ENCODE results near the gene SHISA2. TPM values are rescaled to one million over a fixed set of nuclear protein-coding genes. Genes with fewer than 3 reads are reported as not detected.

Gene SHISA2
- total RNA-seq, 1 experiment from 2014 or later: 20.5 TPM

- TF ChIP-seq PRDM15 (CRISPR knock-in tag; IDR thresholded peaks at IDR 0.05) (no peak), ZNF232 (CRISPR knock-in tag; IDR thresholded peaks at IDR 0.05) (no peak)
- TF ChIP-seq, protein P1, sequence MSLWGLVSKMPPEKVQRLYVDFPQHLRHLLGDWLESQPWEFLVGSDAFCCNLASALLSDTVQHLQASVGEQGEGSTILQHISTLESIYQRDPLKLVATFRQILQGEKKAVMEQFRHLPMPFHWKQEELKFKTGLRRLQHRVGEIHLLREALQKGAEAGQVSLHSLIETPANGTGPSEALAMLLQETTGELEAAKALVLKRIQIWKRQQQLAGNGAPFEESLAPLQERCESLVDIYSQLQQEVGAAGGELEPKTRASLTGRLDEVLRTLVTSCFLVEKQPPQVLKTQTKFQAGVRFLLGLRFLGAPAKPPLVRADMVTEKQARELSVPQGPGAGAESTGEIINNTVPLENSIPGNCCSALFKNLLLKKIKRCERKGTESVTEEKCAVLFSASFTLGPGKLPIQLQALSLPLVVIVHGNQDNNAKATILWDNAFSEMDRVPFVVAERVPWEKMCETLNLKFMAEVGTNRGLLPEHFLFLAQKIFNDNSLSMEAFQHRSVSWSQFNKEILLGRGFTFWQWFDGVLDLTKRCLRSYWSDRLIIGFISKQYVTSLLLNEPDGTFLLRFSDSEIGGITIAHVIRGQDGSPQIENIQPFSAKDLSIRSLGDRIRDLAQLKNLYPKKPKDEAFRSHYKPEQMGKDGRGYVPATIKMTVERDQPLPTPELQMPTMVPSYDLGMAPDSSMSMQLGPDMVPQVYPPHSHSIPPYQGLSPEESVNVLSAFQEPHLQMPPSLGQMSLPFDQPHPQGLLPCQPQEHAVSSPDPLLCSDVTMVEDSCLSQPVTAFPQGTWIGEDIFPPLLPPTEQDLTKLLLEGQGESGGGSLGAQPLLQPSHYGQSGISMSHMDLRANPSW (CRISPR knock-in tag; conservative IDR thresholded peaks at IDR 0.05; ENCODE audit: low read depth): no peak
Observed at GRCh38 chr13:26042785-26043184, 9.0 kb downstream of the SHISA2 start (continued).

GRCh38 chr13:26041444-26041843 lies 10.4 kb downstream of the SHISA2 start:
- CTCF ChIA-PET: no interaction called here
- POLR2A ChIA-PET: no interaction called here
- TF ChIP-seq, protein P2, sequence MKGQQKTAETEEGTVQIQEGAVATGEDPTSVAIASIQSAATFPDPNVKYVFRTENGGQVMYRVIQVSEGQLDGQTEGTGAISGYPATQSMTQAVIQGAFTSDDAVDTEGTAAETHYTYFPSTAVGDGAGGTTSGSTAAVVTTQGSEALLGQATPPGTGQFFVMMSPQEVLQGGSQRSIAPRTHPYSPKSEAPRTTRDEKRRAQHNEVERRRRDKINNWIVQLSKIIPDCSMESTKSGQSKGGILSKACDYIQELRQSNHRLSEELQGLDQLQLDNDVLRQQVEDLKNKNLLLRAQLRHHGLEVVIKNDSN (CRISPR knock-in tag; IDR thresholded peaks at IDR 0.05): no peak
- no peak for TF ChIP-seq ATF2 (CRISPR knock-in tag; IDR thresholded peaks at IDR 0.05; ENCODE audit: borderline replicate concordance, low read depth)
- no peak for TF ChIP-seq SMAD3 (CRISPR knock-in tag; IDR thresholded peaks at IDR 0.05; ENCODE audit: borderline replicate concordance)
- Mint-ChIP-seq H3K27me3 (ENCODE audit: low read depth) (no peaks in the 10 kb centered on the region), H3K4me1 (0 out of 2 replicates have a peak, but pooled peaks cover 4% of the 10 kb centered on the region), H3K9me3 (peaks cover 2% of the 10 kb centered on the region; the same call in 1 of the 2 replicates), H3K4me3 (no peak overlapping the region), H3K36me3 (peaks cover 13% of the 10 kb centered on the region), H3K27ac (no peak overlapping the region)
- ATAC-seq (no peak), DNase-seq (ENCODE audit: low spot score) (no peak)

DNA sequence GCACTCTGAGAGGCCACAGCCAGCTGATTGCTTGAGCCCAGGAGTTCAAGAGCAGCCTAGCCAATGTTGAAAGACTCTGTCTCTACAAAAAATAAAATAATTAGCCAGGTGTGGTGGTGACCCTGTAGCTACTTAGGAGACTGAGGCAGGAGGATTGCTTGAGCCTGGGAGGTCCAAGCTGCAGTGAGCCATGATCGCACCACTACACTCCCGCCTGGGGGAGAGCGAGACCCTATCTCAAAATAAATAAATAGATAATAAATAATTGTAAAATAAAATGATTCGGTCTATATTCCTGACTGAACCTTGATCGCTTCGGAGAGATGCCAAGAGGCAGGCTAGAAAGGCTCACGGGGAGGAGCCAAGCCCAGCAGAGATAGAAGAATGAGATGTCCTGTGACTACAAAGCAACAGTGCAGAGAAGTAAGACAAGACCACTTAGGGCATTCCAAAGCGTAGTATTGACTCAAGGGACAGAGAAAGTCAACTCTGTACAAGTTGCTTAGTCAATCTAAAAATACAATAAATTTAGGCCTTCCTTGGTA lies 12.8 kb downstream of the SHISA2 start:
- DNase-seq (ENCODE audit: low spot score) (no peak), ATAC-seq (no peak)
- POLR2A ChIA-PET: no interaction called here
- Mint-ChIP-seq H3K4me3 (no peak overlapping the region), H3K4me1 (0 out of 2 replicates have a peak, but pooled peaks cover 4% of the 10 kb centered on the region), H3K27ac (no peak overlapping the region), H3K9me3 (peaks cover 7% of the 10 kb centered on the region), H3K27me3 (ENCODE audit: low read depth) (no peaks in the 10 kb centered on the region), H3K36me3 (peaks cover 7% of the 10 kb centered on the region)
- TF ChIP-seq, protein P3, sequence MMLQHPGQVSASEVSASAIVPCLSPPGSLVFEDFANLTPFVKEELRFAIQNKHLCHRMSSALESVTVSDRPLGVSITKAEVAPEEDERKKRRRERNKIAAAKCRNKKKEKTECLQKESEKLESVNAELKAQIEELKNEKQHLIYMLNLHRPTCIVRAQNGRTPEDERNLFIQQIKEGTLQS (CRISPR knock-in tag; conservative IDR thresholded peaks at IDR 0.05): no peak
- TF ChIP-seq, protein P4, sequence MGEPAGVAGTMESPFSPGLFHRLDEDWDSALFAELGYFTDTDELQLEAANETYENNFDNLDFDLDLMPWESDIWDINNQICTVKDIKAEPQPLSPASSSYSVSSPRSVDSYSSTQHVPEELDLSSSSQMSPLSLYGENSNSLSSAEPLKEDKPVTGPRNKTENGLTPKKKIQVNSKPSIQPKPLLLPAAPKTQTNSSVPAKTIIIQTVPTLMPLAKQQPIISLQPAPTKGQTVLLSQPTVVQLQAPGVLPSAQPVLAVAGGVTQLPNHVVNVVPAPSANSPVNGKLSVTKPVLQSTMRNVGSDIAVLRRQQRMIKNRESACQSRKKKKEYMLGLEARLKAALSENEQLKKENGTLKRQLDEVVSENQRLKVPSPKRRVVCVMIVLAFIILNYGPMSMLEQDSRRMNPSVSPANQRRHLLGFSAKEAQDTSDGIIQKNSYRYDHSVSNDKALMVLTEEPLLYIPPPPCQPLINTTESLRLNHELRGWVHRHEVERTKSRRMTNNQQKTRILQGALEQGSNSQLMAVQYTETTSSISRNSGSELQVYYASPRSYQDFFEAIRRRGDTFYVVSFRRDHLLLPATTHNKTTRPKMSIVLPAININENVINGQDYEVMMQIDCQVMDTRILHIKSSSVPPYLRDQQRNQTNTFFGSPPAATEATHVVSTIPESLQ (CRISPR knock-in tag; IDR thresholded peaks at IDR 0.05): no peak
- TF ChIP-seq CBFB (CRISPR knock-in tag; IDR thresholded peaks at IDR 0.05; ENCODE audit: low read depth): no peak
- no peak for TF ChIP-seq PREB (CRISPR knock-in tag; IDR thresholded peaks at IDR 0.05; ENCODE audit: borderline replicate concordance)
- no peak for TF ChIP-seq ELF4 (CRISPR knock-in tag; IDR thresholded peaks at IDR 0.05; ENCODE audit: low read depth)
- no peak for TF ChIP-seq SOX15 (CRISPR knock-in tag; IDR thresholded peaks at IDR 0.05)
- TF ChIP-seq OVOL2 (CRISPR knock-in tag; IDR thresholded peaks at IDR 0.05; ENCODE audit: borderline replicate concordance): no peak
- no peak for TF ChIP-seq ZBTB21 (CRISPR knock-in tag; IDR thresholded peaks at IDR 0.05; ENCODE audit: borderline replicate concordance)
- no peak for TF ChIP-seq ZNF423 (CRISPR knock-in tag; IDR thresholded peaks at IDR 0.05)
- CTCF ChIA-PET: interaction anchor here (3.1 kb wide), 1 partner anchor 209 kb away, joined by 19 read pairs; no protein-coding TSS in a partner anchor

Data from WTC11 (cell line).